ENCODE results near the gene ZNF425. TPM values are rescaled to one million over a fixed set of nuclear protein-coding genes. Genes with fewer than 3 reads are reported as not detected.

The ZNF425 gene, protein sequence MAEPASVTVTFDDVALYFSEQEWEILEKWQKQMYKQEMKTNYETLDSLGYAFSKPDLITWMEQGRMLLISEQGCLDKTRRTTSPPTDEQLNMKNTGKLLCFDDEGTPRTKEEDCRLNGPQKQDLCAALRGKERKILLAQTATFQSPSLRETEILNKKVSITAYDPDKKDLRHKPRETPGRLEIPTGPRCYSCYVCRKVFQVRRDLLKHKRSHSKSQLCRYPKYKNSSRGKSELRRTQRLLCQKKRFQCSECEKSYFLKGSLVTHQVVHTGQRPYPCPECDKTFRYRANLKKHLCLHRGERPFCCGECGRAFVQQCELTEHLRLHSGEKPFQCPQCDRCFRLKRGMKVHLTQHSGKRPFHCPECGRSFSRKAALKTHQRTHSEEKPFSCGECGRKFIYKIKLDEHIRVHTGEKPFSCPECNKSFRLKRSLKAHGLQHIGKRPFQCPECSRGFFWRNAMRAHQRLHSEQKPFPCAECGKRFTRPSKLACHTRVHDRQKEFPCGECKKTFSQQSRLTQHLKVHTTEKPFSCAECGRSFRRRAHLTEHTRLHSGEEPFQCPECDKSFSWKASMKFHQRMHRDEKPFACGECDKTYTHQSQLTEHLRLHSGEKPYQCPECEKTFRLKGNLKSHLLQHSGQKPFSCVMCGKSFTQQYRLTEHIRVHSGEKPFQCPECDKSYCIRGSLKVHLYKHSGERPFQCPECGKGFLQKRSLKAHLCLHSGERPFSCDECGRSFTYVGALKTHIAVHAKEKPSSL
- total RNA-seq, result 1.3 and 2.1 TPM in 2 replicates

DNA sequence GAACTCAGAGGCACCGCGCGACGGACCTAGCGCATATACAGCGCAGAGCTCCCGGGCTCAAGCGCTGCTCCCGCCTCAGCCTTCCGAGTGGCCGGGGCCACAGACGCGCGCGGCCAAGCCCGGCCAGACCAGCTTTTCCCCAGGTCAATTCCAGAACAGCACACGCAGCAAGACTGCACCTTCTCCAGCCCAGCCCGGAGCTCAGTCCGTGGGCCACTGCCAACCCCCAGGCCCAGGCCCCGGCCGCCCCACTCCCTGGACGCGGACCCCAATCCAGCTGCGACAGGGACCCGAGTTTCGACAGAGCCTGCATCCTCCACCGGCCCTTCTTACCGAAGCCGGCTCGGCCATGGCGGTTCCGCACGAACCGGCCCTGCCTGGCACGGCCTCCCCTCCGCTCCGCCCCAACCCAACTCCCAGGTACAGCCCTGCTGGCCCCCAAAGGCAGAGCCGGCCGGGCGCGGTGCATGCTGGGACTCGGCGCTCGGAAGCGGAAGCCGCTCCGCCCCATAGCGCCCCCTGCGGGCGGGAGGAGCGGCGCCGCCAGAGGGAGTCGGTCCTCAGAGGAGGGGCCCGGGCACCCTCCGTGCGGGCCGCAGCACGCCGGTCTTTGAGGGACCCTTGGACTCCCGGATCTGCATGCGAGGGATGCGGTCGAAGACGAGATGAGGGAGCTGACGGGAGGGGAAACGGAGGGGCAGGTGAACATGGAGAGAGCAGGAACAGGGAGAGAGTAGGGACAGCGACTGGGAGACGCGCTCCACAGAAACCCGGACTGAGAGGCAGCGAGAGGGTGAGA is at the start of gene ZNF425:
Gene ZNF425 (minus strand): TSS at position 462 of the 799 bp plus-strand sequence. CDS start 111 bp downstream, at position 351.

DNA sequence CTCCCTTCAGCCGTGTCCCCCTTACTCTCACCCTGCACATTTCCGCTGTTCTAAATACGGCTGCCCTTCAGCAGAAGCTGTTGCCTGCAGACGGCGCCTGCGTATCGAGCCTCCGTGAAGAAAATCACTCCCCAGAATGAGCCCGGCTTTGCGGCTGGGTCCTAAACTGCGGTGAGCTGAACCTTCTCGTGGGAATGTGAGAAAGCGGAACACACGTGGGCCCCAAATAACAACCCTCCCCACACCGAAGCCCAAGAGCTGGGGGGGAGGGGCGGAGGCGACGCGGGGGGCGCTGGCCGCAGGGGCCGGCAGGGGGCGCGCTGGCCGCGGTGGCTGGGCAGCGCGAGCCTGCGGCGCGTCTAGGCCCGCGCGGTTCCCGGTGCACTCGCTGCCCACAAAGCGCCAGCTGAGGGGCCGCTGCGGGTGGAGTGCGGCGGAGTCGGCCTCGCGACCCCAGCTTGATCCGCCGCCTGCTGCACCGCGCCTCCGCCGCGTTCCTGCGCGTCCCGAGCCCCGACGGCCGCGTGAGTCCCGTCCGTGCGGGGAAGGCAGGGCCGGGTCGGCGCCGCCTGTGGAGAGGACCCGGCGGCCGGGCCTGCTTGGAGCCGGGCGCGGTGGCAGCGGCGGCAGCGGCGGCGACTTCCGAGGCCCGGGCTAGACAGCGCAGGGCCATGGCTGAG is 21.1 kb upstream of the ZNF425 start, which contains the start of gene ZNF398:
Gene ZNF398 (plus strand): TSS at position 382 of the 680 bp plus-strand sequence. CDS start 290 bp downstream, at position 672.

DNA sequence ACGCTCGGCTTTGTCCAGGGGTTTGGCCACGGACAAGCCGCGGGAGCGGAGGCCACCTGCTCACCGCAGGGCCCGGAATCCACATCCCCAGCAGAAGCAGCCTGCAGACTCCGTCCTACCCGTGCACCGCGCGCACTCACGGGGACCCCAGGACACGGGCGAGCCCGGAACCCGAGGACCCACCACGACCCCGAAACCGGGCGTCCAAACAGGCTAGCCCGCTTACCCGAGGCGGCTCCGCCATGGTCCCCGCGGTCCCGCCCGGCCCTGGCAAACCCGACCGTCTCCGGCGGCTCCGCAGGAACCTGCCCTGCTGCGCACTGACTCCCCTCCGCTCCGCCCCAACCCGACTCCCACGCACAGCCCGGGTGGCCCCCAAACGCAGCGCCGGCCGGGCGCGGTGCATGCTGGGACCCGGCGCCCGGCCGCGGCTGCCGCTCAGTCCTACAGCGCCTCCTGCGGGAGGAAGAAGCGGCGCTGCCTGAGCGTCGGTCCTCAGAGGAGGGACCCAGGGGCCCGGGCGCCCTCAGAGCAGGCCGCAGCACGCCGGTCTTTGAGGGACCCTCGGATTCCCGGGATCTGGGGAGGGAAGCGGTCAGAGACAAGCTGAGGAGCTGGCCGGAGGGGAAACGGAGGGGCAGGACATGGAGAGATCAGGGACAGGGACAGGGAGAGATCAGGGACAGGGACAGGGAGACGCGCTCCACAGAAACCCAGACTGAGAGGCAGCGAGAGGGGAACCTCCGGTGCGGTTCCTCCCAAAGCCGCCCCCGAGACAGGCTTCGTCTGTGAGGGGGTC is 35.5 kb downstream of the ZNF425 start, which contains the start of gene ZNF786:
Gene ZNF786 (minus strand): TSS at position 322 of the 799 bp plus-strand sequence. CDS start 78 bp downstream, at position 244.

Other genes starting within 250 kb of the ZNF425 start
- 11.0 and 15.9 TPM in 2 replicates for gene EZH2, start 242.0 kb downstream of the ZNF425 start, total RNA-seq
- 232 and 246 TPM in 2 replicates for gene PDIA4, start 97.8 kb downstream of the ZNF425 start, total RNA-seq
- 4.9 and 7.4 TPM in 2 replicates for gene ZNF786, start 35.6 kb downstream of the ZNF425 start, total RNA-seq
- gene ZNF398, start 21.1 kb upstream of the ZNF425 start, total RNA-seq, result 3.2 and 7.6 TPM in 2 replicates
- 22.3 and 45.0 TPM in 2 replicates for gene ZNF282, start 69.2 kb upstream of the ZNF425 start, total RNA-seq
- gene ZNF212, start 113.3 kb upstream of the ZNF425 start, total RNA-seq, result 2.9 and 4.5 TPM in 2 replicates
- 3.9 and 6.8 TPM in 2 replicates for gene ZNF783, start 135.9 kb upstream of the ZNF425 start, total RNA-seq